HG03575 (cell line): ENCODE measurements around the gene BIN2.
A peak's percentile ranks its signal among the peaks of the same experiment; 100 is the strongest.

Experiments
- ATAC-seq: cut with Tn5 transposase; IDR thresholded peaks from one replicate; pipeline ENCODE4 v1.9.1; 2021; ENCODE audit not compliant: unreplicated experiment, insufficient number of reproducible peaks, low FRiP score; ENCODE audit errors: extremely low read depth

BIN2 gene

DNA sequence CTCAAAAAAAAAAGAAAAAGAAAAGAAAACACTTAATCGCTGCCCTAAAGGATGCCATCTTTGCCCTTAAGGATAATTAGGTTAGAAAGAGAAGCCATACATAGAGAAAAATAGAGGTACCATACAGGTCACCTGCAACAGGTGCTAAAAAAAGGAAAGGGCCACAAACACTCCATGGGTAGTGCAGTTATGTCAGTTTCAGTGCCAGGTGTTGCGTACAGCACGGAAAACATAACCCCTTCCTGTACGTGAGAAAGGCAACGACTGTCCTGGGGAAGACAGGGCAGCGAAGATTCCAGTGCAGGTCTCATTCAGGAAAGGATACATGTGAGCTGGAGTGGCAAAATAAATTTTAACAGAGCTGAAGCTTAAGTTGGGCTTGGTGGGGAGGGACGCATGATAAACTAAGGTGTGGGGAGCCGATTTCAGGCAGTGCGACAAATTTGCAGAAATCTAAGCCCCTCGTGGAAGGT lies 85.9 kb downstream of the BIN2 start:
- ATAC-seq = peak; percentile 7

DNA sequence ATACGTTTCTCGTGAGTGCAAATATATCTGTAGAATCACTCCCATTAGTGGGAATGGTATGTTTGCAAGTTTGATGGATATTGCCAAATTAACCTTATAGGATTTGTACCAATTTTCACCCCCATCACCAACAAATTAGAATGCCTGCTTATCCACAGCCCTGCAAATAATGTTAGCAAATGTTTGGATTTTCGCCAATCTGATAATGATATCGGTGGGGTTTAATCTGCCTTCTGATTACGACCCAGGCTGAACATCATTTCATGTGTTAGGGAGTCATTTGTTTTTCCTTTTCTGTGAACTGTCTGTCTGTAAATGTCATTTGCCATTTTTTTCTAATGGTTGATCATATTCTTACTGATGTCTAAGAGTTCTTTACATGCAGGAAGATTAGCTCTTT lies 89.4 kb downstream of the BIN2 start:
- ATAC-seq = no peak

DNA sequence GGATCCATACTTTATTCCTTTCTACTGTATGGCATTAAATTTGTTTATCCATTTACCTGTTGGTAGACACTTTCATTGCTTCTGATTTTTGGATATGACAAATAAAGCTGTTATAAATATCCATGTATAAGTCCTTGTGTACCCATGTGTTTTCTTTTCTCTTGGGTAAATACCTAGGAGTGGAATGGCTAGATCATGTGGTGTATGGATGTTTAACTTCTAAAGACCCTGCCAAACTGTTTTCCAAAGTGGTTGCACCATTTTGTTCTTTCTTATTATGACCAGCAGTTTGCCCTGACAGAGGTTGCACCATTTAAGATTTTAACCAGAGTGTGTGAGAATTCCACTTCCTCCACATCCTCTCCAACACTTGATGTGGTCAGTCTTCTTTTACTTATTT lies 91.3 kb downstream of the BIN2 start:
- ATAC-seq = no peak
